GM12878 (cell line): ENCODE measurements around the gene AVL9.

ENCODE experiments used
- ATF7 ChIP-seq: fragments of 450-650 bp; IDR thresholded peaks from 2 replicates; pipeline ENCODE4 v1.6.1; 2016; ENCODE audit warnings: low read depth, mild to moderate bottlenecking
- BCL11A ChIP-seq: IDR thresholded peaks from 2 replicates; pipeline ENCODE4 v1.6.1; 2011; ENCODE audit warnings: low read depth, low read length
- BRCA1 ChIP-seq: IDR thresholded peaks from 2 replicates; pipeline ENCODE4 v1.6.1; 2011; ENCODE audit warnings: low read depth, low read length, improper control_type of control experiment
- CTCF ChIP-seq, 3 experiments: IDR thresholded peaks in 2 of 3; conservative IDR thresholded peaks in 1 of 3; 2 replicates each; pipeline ENCODE4 v1.5.1; 2011; ENCODE audit warnings: low read depth in 3 of 3, low read length in 3 of 3, mild to moderate bottlenecking in 3 of 3, control low read depth in 2 of 3, moderate library complexity in 2 of 3, inconsistent platforms in 1 of 3, mixed read lengths in 1 of 3; ENCODE audit not compliant: control insufficient read depth in 2 of 3, insufficient read depth in 1 of 3; ENCODE audit errors: extremely low read depth in 1 of 3
- HCFC1 ChIP-seq: fragments of 150-350 bp; IDR thresholded peaks from 2 replicates; pipeline ENCODE4 v1.6.1; 2014; ENCODE audit warnings: low read length
- HDGF ChIP-seq: fragments of 450-650 bp; IDR thresholded peaks from 2 replicates; pipeline ENCODE4 v1.6.1; 2016; ENCODE audit warnings: antibody characterized with exemption
- POLR2A ChIP-seq: IDR thresholded peaks from 2 replicates; pipeline ENCODE4 v1.6.1; 2011; ENCODE audit warnings: low read depth, mild to moderate bottlenecking, low read length
- TAF1 ChIP-seq: IDR thresholded peaks from 2 replicates; pipeline ENCODE4 v1.6.1; 2011; ENCODE audit warnings: mild to moderate bottlenecking, low read depth, low read length, borderline replicate concordance
- TF ChIP-seq, protein P1 (sequence below): IDR thresholded peaks from 2 replicates; pipeline ENCODE4 v1.6.1; 2012; ENCODE audit warnings: low read depth, low read length, improper control_type of control experiment

DNA sequence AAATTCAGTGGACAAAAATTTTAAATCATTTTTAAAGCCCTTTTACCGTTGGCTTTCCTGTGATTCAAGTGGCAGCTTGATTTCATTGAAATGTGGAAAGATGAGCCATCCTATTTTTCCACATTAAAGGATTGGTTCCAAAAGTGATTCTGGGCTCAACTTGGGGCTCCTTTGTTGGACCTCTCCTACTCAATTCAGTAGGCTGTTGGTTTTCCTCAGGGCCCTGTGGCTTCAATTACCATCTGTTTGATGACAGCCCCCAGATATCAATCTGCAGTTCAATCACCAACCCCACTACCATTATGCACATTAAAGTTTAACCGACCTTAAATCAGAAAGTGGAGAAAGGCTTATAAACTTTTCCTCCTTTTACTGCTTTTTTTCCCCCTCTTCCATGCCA, 47.3 kb downstream of the AVL9 start:
- TF ChIP-seq BCL11A, result no peak
- TF ChIP-seq POLR2A, result no peak
- TF ChIP-seq CTCF (IDR thresholded peaks at IDR 0.05 in 2 of 3, conservative IDR thresholded peaks at IDR 0.05 in 1 of 3; ENCODE audit: control insufficient read depth in 2 of 3, extremely low read depth in 1 of 3, insufficient read depth in 1 of 3, low read depth in 3 of 3, low read length in 3 of 3), result no peak
- TF ChIP-seq, protein P1, sequence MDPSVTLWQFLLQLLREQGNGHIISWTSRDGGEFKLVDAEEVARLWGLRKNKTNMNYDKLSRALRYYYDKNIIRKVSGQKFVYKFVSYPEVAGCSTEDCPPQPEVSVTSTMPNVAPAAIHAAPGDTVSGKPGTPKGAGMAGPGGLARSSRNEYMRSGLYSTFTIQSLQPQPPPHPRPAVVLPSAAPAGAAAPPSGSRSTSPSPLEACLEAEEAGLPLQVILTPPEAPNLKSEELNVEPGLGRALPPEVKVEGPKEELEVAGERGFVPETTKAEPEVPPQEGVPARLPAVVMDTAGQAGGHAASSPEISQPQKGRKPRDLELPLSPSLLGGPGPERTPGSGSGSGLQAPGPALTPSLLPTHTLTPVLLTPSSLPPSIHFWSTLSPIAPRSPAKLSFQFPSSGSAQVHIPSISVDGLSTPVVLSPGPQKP, result no peak
- no peak for TF ChIP-seq TAF1
- no peak for TF ChIP-seq HDGF
- TF ChIP-seq ATF7, result no peak
- no peak for TF ChIP-seq BRCA1
- TF ChIP-seq HCFC1, result no peak
